OCI-LY3 (cell line): Measurements from ENCODE around the gene ZFAND5.

ENCODE experiments used
- CTCF ChIP-seq: fragments of 200-600, 300-600 bp; sonication (generic); IDR thresholded peaks from 2 replicates; pipeline ENCODE4 v1.5.1; 2014; ENCODE audit warnings: antibody characterized with exemption, low read length, low read depth
- EZH2phosphoT487 ChIP-seq: fragments of 200-600 bp; shearing (Covaris generic); IDR thresholded peaks from 2 replicates; pipeline ENCODE4 v1.6.1; 2018; ENCODE audit warnings: antibody characterized with exemption, mixed run types, low read depth

GRCh38 chr9:72356041-72356582 lies 8.9 kb downstream of the ZFAND5 start:
- TF ChIP-seq CTCF, result no peak
- no peak for TF ChIP-seq EZH2phosphoT487
